ENCODE measurements around the gene CD99.

- no peak for TF ChIP-seq POLR2A (IDR thresholded peaks at IDR 0.05; ENCODE audit: low read length)
- TF ChIP-seq GATA1 (IDR thresholded peaks at IDR 0.05; ENCODE audit: low read depth, low read length): no peak
Observed at GRCh38 chrX:2650037-2650436, 41.1 kb upstream of the CD99 start.
